Endothelial cell (in vitro differentiated cells): ENCODE measurements around the gene CNNM2. TPM values are rescaled to one million over a fixed set of nuclear protein-coding genes. Genes with fewer than 3 reads are reported as not detected.

ENCODE experiments used
- DNase-seq: peaks from one replicate; pipeline ENCODE4 v3.0.0; 2021; ENCODE audit warnings: low spot score
- H3K27ac Mint-ChIP-seq: one replicate; pipeline ENCODE4 v1.8.0; 2021; ENCODE audit warnings: mixed read lengths, inconsistent platforms; ENCODE audit not compliant: unreplicated experiment
- H3K27me3 Mint-ChIP-seq: one replicate; pipeline ENCODE4 v1.8.0; 2021; ENCODE audit warnings: mild to moderate bottlenecking, moderate library complexity, mixed read lengths, inconsistent platforms; ENCODE audit not compliant: unreplicated experiment
- H3K36me3 Mint-ChIP-seq: one replicate; pipeline ENCODE4 v1.8.0; 2021; ENCODE audit warnings: mild to moderate bottlenecking, low read depth, mixed read lengths, inconsistent platforms; ENCODE audit not compliant: unreplicated experiment
- H3K4me1 Mint-ChIP-seq: one replicate; pipeline ENCODE4 v1.8.0; 2021; ENCODE audit warnings: mild to moderate bottlenecking, mixed read lengths, inconsistent platforms; ENCODE audit not compliant: unreplicated experiment
- H3K4me3 Mint-ChIP-seq: one replicate; pipeline ENCODE4 v1.8.0; 2021; ENCODE audit warnings: mild to moderate bottlenecking, mixed read lengths, inconsistent platforms; ENCODE audit not compliant: unreplicated experiment
- H3K9me3 Mint-ChIP-seq: one replicate; pipeline ENCODE4 v1.8.0; 2021; ENCODE audit warnings: mixed read lengths, inconsistent platforms; ENCODE audit not compliant: unreplicated experiment
- total RNA-seq: library from RNA; stranded (reverse); fragmentation: NEBNext Ultra II Directional; extraction: Animal tissue kit (Norgen Biotek cat#: 25700); gene quantifications from one replicate; pipeline ENCODE4 v1.2.1, GENCODE V29; 2021; ENCODE audit not compliant: unreplicated experiment
- TF ChIP-seq, protein P1 (sequence below): fragments of 200-600 bp; sonication (generic); IDR thresholded peaks from one replicate; pipeline ENCODE4 v1.5.0; 2021; ENCODE audit warnings: antibody characterized with exemption; ENCODE audit not compliant: unreplicated experiment

CNNM2 gene
- total RNA-seq, 1 donor from 2014 or later = 4.6 TPM

DNA sequence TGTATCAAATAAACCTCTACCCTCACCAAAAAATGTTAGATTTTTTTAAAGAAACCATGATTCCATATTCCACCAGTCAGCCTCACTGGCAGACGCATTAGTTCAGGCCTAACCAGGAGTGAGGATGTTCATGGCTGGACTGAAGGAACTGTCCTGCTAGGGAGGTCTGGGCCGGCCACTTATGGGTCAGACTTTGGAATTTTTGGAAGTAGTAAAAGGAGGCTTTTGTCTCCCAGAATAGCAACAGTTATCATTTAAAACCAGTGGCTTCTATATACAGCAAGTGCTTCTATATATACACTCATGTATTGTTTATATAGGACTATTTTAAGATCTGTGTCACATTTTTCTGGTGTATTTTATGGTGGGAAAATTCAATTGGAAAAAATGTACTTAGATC lies 120.5 kb downstream of the CNNM2 start:
- H3K27me3 Mint-ChIP-seq = peaks cover 2% of the 10 kb centered on the region
- H3K36me3 Mint-ChIP-seq = no peaks in the 10 kb centered on the region
- no peak overlapping the region for H3K4me3 Mint-ChIP-seq
- peaks cover 4% of the 10 kb centered on the region for H3K4me1 Mint-ChIP-seq
- TF ChIP-seq, protein P1, sequence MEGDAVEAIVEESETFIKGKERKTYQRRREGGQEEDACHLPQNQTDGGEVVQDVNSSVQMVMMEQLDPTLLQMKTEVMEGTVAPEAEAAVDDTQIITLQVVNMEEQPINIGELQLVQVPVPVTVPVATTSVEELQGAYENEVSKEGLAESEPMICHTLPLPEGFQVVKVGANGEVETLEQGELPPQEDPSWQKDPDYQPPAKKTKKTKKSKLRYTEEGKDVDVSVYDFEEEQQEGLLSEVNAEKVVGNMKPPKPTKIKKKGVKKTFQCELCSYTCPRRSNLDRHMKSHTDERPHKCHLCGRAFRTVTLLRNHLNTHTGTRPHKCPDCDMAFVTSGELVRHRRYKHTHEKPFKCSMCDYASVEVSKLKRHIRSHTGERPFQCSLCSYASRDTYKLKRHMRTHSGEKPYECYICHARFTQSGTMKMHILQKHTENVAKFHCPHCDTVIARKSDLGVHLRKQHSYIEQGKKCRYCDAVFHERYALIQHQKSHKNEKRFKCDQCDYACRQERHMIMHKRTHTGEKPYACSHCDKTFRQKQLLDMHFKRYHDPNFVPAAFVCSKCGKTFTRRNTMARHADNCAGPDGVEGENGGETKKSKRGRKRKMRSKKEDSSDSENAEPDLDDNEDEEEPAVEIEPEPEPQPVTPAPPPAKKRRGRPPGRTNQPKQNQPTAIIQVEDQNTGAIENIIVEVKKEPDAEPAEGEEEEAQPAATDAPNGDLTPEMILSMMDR = no peak
- no peak overlapping the region for H3K27ac Mint-ChIP-seq
- no peaks in the 10 kb centered on the region for H3K9me3 Mint-ChIP-seq
- no peak for DNase-seq

DNA sequence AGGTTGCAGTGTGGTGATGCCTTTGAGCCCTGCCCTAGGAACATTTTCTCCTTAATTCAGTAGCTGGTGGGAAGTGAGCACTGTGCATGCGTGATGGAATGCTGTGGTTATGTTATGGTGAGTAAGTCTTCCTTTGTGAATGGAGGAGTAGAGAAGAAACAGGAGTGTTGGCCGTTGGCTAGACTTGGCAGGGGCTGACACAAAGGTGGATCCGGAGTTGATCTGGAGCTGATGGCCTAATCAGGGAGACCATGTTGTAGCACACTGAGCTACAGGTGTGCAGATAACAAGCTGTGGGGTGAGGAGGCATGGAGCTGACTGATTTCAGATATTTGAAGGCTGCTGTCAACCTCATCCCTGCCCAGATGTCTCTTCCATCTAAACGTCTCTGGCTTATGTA lies 122.3 kb downstream of the CNNM2 start:
- no peak overlapping the region for H3K4me3 Mint-ChIP-seq
- no peak for DNase-seq
- no peak overlapping the region for H3K27ac Mint-ChIP-seq
- peaks cover 2% of the 10 kb centered on the region for H3K27me3 Mint-ChIP-seq
- H3K9me3 Mint-ChIP-seq = no peaks in the 10 kb centered on the region
- H3K36me3 Mint-ChIP-seq = no peaks in the 10 kb centered on the region
- TF ChIP-seq, protein P1 = no peak
- H3K4me1 Mint-ChIP-seq = peaks cover 4% of the 10 kb centered on the region

DNA sequence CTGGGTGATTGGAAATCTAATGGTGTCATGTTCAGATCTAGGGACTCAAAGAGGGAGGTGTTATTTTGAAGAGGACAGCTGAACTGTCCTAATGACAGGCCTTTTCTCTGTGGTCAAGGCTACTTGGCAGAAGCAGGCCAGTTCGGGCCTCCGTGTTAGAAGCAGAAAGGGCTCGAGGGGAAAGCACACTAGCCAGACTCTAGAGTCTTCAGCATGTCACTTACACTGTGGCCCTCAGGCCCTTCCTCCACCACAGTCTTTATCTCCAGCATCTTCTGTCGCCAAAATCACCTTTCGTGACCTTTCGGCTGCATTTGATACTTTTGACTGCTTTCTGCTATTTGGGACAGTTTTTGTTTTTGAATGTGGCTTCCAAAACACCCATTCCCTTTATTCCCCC lies 123.3 kb downstream of the CNNM2 start:
- Mint-ChIP-seq H3K4me3 (no peak overlapping the region), H3K36me3 (no peaks in the 10 kb centered on the region), H3K4me1 (peaks cover 4% of the 10 kb centered on the region), H3K9me3 (no peaks in the 10 kb centered on the region), H3K27ac (no peak overlapping the region), H3K27me3 (peaks cover 2% of the 10 kb centered on the region)
- no peak for DNase-seq
- TF ChIP-seq, protein P1 = no peak

DNA sequence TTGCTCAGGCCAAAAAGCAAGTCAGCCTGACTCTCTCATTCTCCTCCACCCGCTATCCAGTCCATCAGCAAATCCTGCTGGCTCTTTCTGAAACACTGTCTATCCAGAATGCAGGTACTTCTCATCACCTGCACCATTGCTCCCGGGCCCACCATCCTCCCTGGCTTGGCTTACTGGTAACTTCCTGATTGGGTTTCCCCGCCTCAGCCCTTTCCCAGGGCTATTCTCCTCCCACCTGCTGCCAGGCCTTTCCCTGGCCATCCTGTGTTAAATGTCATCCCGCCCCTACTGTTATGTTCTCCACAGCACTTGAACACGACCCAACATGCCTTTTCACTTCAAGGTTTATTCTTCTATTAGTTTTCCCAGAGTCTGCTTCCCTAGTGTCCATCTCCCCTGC lies 124.0 kb downstream of the CNNM2 start:
- peaks cover 4% of the 10 kb centered on the region for H3K4me1 Mint-ChIP-seq
- H3K4me3 Mint-ChIP-seq = no peak overlapping the region
- TF ChIP-seq, protein P1 = no peak
- no peaks in the 10 kb centered on the region for H3K9me3 Mint-ChIP-seq
- H3K36me3 Mint-ChIP-seq = no peaks in the 10 kb centered on the region
- no peak for DNase-seq
- no peak overlapping the region for H3K27ac Mint-ChIP-seq
- peaks cover 2% of the 10 kb centered on the region for H3K27me3 Mint-ChIP-seq

DNA sequence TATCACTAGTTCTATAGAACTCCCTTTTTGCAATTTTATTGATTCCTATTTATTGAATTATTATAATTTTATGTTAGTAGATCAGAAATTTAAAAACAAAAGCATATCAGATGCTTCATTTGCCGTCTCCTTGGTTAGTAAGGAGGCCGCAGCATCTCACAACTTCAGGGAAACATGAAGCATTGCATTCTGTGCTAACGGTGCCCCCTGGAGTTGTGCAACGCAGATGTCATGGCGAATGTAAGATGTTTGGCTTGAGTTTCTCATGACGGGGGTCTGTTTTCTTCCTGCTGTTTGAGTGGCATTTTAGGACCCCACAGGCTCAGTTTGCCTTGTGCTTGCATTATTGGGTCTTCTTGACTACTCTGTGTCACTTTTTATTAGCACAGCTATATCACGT lies 124.8 kb downstream of the CNNM2 start:
- Mint-ChIP-seq H3K4me1 (peaks cover 4% of the 10 kb centered on the region), H3K36me3 (no peaks in the 10 kb centered on the region), H3K9me3 (no peaks in the 10 kb centered on the region), H3K27me3 (peaks cover 2% of the 10 kb centered on the region), H3K27ac (no peak overlapping the region), H3K4me3 (no peak overlapping the region)
- DNase-seq = no peak
- TF ChIP-seq, protein P1 = no peak
